Esophagus mucosa (tissue), 1 donor: Measurements from ENCODE around the gene PFDN2. TPM values are rescaled to one million over a fixed set of nuclear protein-coding genes. Genes with fewer than 3 reads are reported as not detected.
"Not testable (repeated sequence)": the region's sequence is repeated elsewhere in the genome, so short reads cannot be mapped to it uniquely, and the experiment has no call there.

Experiments
- ATAC-seq: fragments of 200-7000 bp; cut with Tn5 transposase; one replicate; pipeline ENCODE4 v1.9.1; 2020
- total RNA-seq: library from RNA; stranded (reverse); gene quantifications from one replicate; pipeline ENCODE4 v1.2.4, GENCODE V29; 2023
- donor health status: DM: yes; HTN: yes; CAD: no.

Gene PFDN2
- total RNA-seq, 1 donor from 2014 or later = 46.2 TPM

- no peak for ATAC-seq
These were observed 20.6 kb upstream of the PFDN2 start for GRCh38 chr1:161138431-161138830.

- ATAC-seq = no peak
These were observed 20.0 kb upstream of the PFDN2 start for GRCh38 chr1:161137881-161138280.

GRCh38 chr1:161133220-161133740 lies 15.4 kb upstream of the PFDN2 start:
- ATAC-seq = no peak

GRCh38 chr1:161132410-161133219 lies 14.8 kb upstream of the PFDN2 start, which contains the start of gene DEDD:
Gene DEDD, minus strand, starts transcription at chr1:161132667. Its CDS starts 8,205 bp downstream, at chr1:161124462.
- peak; percentile 95 for ATAC-seq

GRCh38 chr1:161131523-161132409 lies 13.9 kb upstream of the PFDN2 start:
- no peak for ATAC-seq

GRCh38 chr1:161130266-161130665 lies 12.4 kb upstream of the PFDN2 start:
- ATAC-seq = no peak

GRCh38 chr1:161128591-161129420 lies 11.0 kb upstream of the PFDN2 start:
- no peak for ATAC-seq

- ATAC-seq = no peak
These were observed 9.8 kb upstream of the PFDN2 start for GRCh38 chr1:161127649-161128048.

- ATAC-seq = no peak
These were observed 5.1 kb upstream of the PFDN2 start for GRCh38 chr1:161122967-161123366.

GRCh38 chr1:161121834-161122233 lies 4.0 kb upstream of the PFDN2 start:
- ATAC-seq = no peak

- no peak for ATAC-seq
These were observed 3.3 kb upstream of the PFDN2 start for GRCh38 chr1:161121042-161121650.

GRCh38 chr1:161119092-161119903 lies 1.5 kb upstream of the PFDN2 start:
- ATAC-seq = peak; percentile 75

GRCh38 chr1:161115961-161116360 lies 1.9 kb downstream of the PFDN2 start:
- ATAC-seq = not testable (repeated sequence)

GRCh38 chr1:161115132-161115711 lies 2.6 kb downstream of the PFDN2 start:
- ATAC-seq = peak; percentile 88

- no peak for ATAC-seq
These were observed 3.3 kb downstream of the PFDN2 start for GRCh38 chr1:161114556-161114955.

- no peak for ATAC-seq
These were observed 3.9 kb downstream of the PFDN2 start for GRCh38 chr1:161113915-161114314.

- ATAC-seq = no peak
These were observed 6.3 kb downstream of the PFDN2 start for GRCh38 chr1:161111527-161111926.

GRCh38 chr1:161111117-161111516 lies 6.7 kb downstream of the PFDN2 start:
- no peak for ATAC-seq

GRCh38 chr1:161106431-161106830 lies 11.4 kb downstream of the PFDN2 start:
- ATAC-seq = no peak

- no peak for ATAC-seq
These were observed 17.3 kb downstream of the PFDN2 start for GRCh38 chr1:161100556-161100955.
